GM12878 (cell line): ENCODE data around the gene FXYD3. TPM values are rescaled to one million over a fixed set of nuclear protein-coding genes. Genes with fewer than 3 reads are reported as not detected.

Experiments
- CREM ChIP-seq: IDR thresholded peaks from 2 replicates; pipeline ENCODE4 v1.6.1; 2014; ENCODE audit warnings: antibody characterized with exemption, low read depth
- HCFC1 ChIP-seq: fragments of 150-350 bp; IDR thresholded peaks from 2 replicates; pipeline ENCODE4 v1.6.1; 2014; ENCODE audit warnings: low read length
- REST ChIP-seq: IDR thresholded peaks from 2 replicates; pipeline ENCODE4 v1.6.1; 2012; ENCODE audit warnings: mild to moderate bottlenecking, low read depth, low read length
- RFX5 ChIP-seq: IDR thresholded peaks from 2 replicates; pipeline ENCODE4 v1.6.1; 2011; ENCODE audit warnings: low read depth, low read length, improper control_type of control experiment
- SMAD5 ChIP-seq: IDR thresholded peaks from 2 replicates; pipeline ENCODE4 v1.6.1; 2016; ENCODE audit warnings: antibody characterized with exemption, low read depth
- TCF3 ChIP-seq: IDR thresholded peaks from 2 replicates; pipeline ENCODE4 v1.6.1; 2012; ENCODE audit warnings: low read depth, mild to moderate bottlenecking, low read length, borderline replicate concordance; ENCODE audit not compliant: insufficient read depth
- ZNF24 ChIP-seq: fragments of 450-650 bp; IDR thresholded peaks from 2 replicates; pipeline ENCODE4 v1.6.1; 2017; ENCODE audit warnings: antibody characterized with exemption, mild to moderate bottlenecking
- polyA plus RNA-seq, 11 experiments: library from polyadenylated mRNA; depleted of rRNA in 4 of 11; unstranded in 6 of 11; stranded (reverse) in 5 of 11; fragments of >200 nt; fragmentation: Nextera tagmentation in 4 of 11; fragmentation: Illumina TruSeq in 1 of 11; extraction: Ambion mirVana in 4 of 11; extraction: Trizol in 1 of 11; gene quantifications; 1 replicate in 1 of 11; 2 replicates in 10 of 11; pipeline versions ENCODE4 v1.2.1 to v1.2.3, GENCODE V29; 2011 to 2016; ENCODE audit warnings: inconsistent platforms in 2 of 11, missing spikeins in 2 of 11, low read depth in 1 of 11
- total RNA-seq, 4 experiments: library from RNA; depleted of rRNA in 3 of 4; stranded (reverse); fragments of >200 nt in 3 of 4; fragmentation: Illumina TruSeq in 1 of 4; extraction: Trizol in 1 of 4; gene quantifications; 2 replicates each; pipeline versions ENCODE4 v1.2.1 to v1.2.3, GENCODE V29; 2013 to 2021
- TF ChIP-seq, protein P1 (sequence below): IDR thresholded peaks from 2 replicates; pipeline ENCODE4 v1.6.1; 2012; ENCODE audit warnings: low read length, inconsistent platforms
- TF ChIP-seq, protein P2 (sequence below): fragments of 450-650 bp; conservative IDR thresholded peaks from 2 replicates; pipeline ENCODE4 v1.6.1; 2017; ENCODE audit warnings: mild to moderate bottlenecking, moderate library complexity

The FXYD3 gene
- total and polyA plus RNA-seq, 10 of the 15 experiments (the other 5 are each of a cell fraction or from before 2014, with no cell fraction given): 0.09 to 0.44 TPM; not detected in 8

- TF ChIP-seq, protein P1, sequence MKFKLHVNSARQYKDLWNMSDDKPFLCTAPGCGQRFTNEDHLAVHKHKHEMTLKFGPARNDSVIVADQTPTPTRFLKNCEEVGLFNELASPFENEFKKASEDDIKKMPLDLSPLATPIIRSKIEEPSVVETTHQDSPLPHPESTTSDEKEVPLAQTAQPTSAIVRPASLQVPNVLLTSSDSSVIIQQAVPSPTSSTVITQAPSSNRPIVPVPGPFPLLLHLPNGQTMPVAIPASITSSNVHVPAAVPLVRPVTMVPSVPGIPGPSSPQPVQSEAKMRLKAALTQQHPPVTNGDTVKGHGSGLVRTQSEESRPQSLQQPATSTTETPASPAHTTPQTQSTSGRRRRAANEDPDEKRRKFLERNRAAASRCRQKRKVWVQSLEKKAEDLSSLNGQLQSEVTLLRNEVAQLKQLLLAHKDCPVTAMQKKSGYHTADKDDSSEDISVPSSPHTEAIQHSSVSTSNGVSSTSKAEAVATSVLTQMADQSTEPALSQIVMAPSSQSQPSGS: no peak
- TF ChIP-seq RFX5 (no peak), REST (no peak), TCF3 (no peak), SMAD5 (no peak), CREM (no peak), HCFC1 (no peak), ZNF24 (no peak)
- TF ChIP-seq, protein P2, sequence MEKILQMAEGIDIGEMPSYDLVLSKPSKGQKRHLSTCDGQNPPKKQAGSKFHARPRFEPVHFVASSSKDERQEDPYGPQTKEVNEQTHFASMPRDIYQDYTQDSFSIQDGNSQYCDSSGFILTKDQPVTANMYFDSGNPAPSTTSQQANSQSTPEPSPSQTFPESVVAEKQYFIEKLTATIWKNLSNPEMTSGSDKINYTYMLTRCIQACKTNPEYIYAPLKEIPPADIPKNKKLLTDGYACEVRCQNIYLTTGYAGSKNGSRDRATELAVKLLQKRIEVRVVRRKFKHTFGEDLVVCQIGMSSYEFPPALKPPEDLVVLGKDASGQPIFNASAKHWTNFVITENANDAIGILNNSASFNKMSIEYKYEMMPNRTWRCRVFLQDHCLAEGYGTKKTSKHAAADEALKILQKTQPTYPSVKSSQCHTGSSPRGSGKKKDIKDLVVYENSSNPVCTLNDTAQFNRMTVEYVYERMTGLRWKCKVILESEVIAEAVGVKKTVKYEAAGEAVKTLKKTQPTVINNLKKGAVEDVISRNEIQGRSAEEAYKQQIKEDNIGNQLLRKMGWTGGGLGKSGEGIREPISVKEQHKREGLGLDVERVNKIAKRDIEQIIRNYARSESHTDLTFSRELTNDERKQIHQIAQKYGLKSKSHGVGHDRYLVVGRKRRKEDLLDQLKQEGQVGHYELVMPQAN: no peak
These were observed 20.6 kb downstream of the FXYD3 start (continued) for GRCh38 chr19:35136231-35136630.
